Astrocyte (in vitro differentiated cells and primary cell): Measurements from ENCODE around the gene ZC3H12A.

Source experiments
- EZH2 ChIP-seq: IDR thresholded peaks from 2 replicates; pipeline ENCODE4 v1.6.1; 2012; ENCODE audit warnings: mild to moderate bottlenecking, low read length, inconsistent platforms; ENCODE audit not compliant: insufficient read depth
- TF ChIP-seq, protein P1 (sequence below): IDR thresholded peaks from 2 replicates; pipeline ENCODE4 v1.5.1; 2011; ENCODE audit warnings: low read depth, mild to moderate bottlenecking, inconsistent platforms, low read length, moderate library complexity; ENCODE audit not compliant: insufficient read depth

- TF ChIP-seq, protein P1, sequence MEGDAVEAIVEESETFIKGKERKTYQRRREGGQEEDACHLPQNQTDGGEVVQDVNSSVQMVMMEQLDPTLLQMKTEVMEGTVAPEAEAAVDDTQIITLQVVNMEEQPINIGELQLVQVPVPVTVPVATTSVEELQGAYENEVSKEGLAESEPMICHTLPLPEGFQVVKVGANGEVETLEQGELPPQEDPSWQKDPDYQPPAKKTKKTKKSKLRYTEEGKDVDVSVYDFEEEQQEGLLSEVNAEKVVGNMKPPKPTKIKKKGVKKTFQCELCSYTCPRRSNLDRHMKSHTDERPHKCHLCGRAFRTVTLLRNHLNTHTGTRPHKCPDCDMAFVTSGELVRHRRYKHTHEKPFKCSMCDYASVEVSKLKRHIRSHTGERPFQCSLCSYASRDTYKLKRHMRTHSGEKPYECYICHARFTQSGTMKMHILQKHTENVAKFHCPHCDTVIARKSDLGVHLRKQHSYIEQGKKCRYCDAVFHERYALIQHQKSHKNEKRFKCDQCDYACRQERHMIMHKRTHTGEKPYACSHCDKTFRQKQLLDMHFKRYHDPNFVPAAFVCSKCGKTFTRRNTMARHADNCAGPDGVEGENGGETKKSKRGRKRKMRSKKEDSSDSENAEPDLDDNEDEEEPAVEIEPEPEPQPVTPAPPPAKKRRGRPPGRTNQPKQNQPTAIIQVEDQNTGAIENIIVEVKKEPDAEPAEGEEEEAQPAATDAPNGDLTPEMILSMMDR: no peak
- TF ChIP-seq EZH2: no peak
Measured at GRCh38 chr1:37515185-37516034, 41.0 kb downstream of the ZC3H12A start.
